GM18873 (cell line): Measurements from ENCODE around the gene CREBL2.
A peak's percentile ranks its signal among the peaks of the same experiment; 100 is the strongest.

Experiments
- ATAC-seq: cut with Tn5 transposase; IDR thresholded peaks from one replicate; pipeline ENCODE4 v1.9.1; 2021; ENCODE audit warnings: mild to moderate bottlenecking, moderate library complexity, moderate number of reproducible peaks; ENCODE audit not compliant: unreplicated experiment, low FRiP score

CREBL2 gene

GRCh38 chr12:12669020-12669419, 57.3 kb downstream of the CREBL2 start:
- no peak for ATAC-seq

- no peak for ATAC-seq
Measured at GRCh38 chr12:12671850-12672660, 60.4 kb downstream of the CREBL2 start.

DNA sequence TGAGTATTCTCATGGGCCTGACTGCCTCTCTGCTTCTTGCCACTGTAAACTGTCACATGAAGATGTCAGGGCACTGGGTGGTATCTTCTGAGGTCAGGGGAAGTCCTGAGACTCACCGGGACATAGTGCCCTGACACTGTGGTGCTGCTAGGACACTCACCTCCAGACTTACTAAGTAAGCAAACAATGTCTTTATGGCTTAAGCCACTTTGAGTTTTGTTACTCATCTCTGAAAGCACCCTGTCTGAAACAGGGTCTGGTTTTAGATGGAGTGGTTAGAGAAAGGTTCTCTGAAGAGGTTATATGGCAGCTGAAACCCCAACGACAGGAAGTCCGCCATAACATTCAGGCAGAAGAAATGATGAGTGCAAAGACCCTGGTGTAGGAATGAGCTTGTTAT, 61.6 kb downstream of the CREBL2 start:
- peak; percentile 72 for ATAC-seq

GRCh38 chr12:12676605-12677004, 64.9 kb downstream of the CREBL2 start:
- ATAC-seq = no peak

DNA sequence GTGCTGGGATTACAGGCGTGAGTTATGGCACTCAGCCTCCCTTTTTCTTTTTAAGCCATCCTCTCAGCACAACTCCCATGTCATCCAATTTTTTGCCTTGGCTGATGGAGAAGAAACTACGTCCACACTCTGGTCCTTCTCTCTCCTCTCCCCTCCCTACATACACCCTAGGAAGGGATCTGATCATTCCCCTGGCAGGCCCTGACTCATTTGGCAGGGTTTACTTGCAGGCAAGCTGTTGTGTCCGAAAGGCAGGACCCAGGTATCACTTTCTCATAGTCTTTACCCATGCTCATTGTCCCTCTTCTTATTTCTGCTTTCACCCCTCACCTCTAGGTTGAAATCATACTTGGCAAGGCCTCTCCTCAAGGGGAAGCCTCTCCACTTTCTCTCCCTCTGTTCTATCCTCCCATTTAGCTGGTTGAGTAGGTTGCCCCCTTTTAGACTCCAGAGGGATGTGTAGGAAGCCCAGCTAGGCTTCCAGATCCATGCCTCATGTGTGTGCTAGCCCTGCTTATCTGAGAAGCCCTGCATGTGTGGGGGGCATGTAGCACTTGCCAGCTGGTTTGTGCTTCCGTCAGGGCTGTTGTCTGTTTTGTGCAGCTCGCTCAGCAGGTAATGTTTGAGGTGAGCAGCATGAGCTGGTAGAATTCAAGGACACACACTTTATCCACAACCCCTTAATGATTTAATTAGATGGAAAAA, 69.5 kb downstream of the CREBL2 start:
- no peak for ATAC-seq

- ATAC-seq = no peak
Measured at GRCh38 chr12:12682284-12682683, 70.6 kb downstream of the CREBL2 start.

GRCh38 chr12:12683136-12683697, 71.5 kb downstream of the CREBL2 start:
- ATAC-seq = no peak

DNA sequence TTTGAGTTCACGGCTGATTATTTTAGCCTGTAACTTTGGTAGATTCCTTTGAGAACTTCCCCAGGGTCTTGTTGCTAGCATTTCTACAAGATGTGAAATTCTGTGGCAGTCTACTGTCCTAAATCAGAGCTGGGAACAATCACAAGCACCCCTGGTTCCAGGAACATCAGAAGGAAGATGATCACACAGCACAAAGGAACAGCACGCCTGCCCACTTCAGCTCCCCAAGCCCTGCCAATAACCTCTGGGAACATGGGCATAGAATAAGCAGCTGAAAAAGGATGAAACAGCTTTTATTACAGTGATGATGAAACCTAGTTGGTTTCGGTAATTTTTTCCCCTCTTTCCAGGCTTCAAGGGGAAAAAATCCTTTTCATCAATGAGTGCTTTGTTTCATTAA, 72.0 kb downstream of the CREBL2 start:
- no peak for ATAC-seq

DNA sequence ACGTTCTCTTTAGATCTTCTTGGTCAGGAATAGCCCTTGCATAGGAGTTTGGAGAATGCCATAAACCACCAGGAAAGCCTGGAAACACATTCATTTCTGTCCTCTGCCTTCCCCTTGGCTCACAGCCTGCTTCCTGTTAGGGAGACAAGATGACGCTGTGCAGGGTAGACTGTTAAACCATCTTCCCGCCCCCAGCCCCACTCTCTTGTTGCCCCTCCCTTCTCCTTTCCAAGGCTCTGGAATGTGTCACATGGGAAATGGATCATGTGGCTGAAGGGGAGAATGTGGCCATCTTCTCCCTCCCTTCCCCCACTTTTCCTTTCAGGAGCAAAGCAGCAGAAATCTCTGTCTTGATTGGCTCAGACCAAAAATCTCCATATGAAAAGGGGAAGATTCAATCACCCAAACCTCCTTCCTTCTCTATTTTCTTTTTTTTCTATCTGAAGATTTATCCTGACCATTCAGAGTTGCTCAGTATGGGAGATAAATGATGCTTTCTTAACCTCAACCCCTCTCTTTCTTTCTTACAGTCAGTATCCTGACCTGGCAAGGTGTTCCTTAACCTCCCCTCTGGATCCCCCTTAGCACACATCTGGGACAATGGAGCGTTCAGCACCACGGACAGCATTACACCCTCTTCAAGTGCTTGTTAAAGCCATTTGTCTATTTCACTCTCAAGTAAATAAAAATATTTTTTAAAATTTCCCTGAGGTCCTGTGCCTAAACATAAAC, 72.9 kb downstream of the CREBL2 start:
- no peak for ATAC-seq

DNA sequence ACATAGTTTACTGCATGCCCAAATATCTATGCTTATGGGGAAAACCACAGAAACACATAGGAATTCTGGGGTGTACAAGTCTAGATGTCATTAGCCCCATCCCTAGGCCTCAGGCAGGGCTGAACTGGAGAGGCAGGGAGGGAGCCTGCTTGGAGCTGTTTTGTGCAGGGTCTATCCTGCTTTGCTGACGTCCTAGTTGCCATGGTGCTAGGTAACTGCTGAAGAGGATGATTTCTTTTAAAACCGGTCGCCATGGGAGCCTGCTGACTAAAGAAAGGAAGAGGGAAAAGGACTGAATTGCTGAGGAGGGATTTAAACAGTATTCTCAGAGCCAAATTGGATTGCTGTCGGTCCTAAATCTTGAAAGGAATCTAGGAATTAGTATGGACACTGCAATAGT, 73.6 kb downstream of the CREBL2 start:
- no peak for ATAC-seq

DNA sequence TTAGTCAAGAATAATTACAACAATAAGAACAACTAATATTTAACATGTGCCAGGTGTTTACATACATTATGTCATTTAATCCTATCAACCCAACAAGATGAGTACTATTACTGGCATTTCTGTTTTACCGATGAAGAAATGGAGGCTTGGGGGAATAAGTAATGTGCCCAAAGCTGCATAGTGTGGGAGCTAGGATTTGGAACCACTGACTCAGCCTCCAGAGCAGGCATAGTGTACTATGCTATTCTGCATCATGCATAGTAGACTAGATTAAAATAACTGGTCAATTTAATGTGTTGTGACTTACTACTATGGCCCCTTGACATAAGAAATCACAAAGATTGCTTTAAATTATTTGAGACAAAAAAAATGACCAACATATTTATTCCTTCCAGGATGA, 74.8 kb downstream of the CREBL2 start:
- no peak for ATAC-seq

GRCh38 chr12:12686925-12687324, 75.2 kb downstream of the CREBL2 start:
- no peak for ATAC-seq

DNA sequence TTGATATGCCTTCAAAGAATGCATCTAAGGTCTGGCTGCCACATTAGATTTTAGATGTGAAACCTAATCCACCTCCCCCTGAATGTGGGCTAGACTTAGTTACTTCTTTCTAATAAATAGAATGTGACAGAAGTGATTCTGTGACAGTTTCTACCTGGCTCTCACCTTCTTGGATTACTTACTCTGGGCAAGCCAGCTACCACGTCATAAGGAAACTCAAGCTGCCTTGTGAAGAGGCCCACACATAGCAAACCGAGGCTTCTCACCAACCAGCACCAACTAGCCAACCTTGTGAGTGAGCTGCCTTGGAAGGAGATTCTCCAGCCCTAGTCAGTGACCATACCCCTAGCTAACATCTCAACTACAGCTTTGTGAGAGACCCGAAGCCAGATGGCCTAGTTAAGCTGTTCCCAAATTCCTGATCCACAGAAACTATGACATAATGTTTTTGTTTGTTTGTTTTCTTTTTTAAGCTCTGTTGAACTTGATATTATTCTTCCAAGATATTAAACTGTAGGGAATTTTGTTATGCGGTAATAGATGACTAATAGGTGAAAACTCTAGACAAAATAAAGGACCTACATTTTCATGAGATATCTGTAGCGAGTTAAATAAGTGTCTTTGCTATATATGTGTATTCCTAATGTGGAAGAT, 78.1 kb downstream of the CREBL2 start:
- no peak for ATAC-seq

DNA sequence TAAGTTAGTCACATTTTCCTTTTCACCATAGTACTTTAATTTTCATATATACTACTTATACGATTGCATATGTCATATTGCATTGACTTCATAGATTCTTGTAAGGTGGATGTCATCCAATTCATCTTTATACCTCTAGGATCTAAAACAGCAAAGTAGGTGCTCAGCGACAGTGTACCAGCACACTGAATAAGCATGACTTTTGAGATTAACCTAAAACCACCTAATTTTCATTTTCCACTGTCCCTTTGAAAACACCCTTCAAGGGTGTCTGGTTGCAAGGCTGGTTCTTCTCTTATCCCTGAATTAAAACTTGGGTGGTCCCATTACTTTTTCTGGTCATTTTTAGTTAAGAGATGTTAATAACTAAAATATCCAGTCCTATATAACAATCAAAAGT, 79.9 kb downstream of the CREBL2 start:
- ATAC-seq = peak; percentile 38

DNA sequence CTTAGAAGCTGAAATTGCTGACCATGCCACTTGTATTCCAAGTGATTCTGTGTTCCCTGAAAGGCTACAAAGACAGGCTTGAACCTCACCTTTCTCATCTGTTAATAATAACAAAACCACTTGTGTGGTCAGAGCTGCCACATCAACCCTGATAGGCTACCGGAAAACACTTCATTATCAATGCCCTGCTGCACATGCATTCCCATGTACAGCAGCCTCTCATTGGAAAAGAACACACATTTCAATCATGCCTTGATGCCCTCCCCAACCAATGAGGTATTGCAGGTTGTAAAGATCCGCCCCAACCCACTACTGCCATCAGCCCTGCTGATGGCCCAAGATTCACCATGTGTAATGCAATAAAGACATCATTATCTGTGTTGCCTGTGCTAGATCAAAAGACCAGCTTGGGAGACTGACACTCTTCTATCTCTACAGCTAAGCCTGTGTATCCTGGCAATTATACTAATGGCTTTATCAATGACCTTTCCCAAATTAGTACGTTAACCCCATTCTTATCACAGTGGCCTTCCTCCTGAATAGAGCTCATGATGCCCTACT, 81.5 kb downstream of the CREBL2 start:
- no peak for ATAC-seq
